Muscle of arm (tissue), 12 donors: ENCODE measurements around the gene NRBP1. TPM values are rescaled to one million over a fixed set of nuclear protein-coding genes. Genes with fewer than 3 reads are reported as not detected.
A peak's percentile ranks its signal among the peaks of the same experiment; 100 is the strongest.

Experiments
- DNase-seq: peaks from one replicate; pipeline ENCODE4 v3.0.0-alpha.2; 2013
- polyA plus RNA-seq, 12 donors: library from polyadenylated mRNA; unstranded; fragments of 120-200 nt; gene quantifications; one replicate each; pipeline ENCODE4 v1.2.1, GENCODE V29; 2013; ENCODE audit not compliant: insufficient read length in 12 of 12

Gene NRBP1
- polyA plus RNA-seq, 12 donors, result 112 to 127 (median 120) TPM; not detected in 1

- peak; percentile 97 for DNase-seq
Measured at GRCh38 chr2:27489498-27490397, 61.3 kb downstream of the NRBP1 start, which contains the start of gene IFT172. Gene IFT172, minus strand, starts transcription at chr2:27489743. Its CDS starts 90 bp downstream, at chr2:27489653.

Other genes starting within 250 kb of the NRBP1 start
- 100 to 1,000 TPM in 5 of 12 donors, 10 to 100 TPM in 6, not detected in 1; 85.6 to 115 (median 98.3) TPM for gene ATRAID, start 216.6 kb upstream of the NRBP1 start, polyA plus RNA-seq
- gene SLC5A6, start 216.4 kb upstream of the NRBP1 start, polyA plus RNA-seq, result 10 to 100 TPM in 11 of 12 donors, not detected in 1; 11.1 to 25.1 (median 17.6) TPM
- gene CAD, start 211.3 kb upstream of the NRBP1 start, polyA plus RNA-seq, result 10 to 100 TPM in 11 of 12 donors, not detected in 1; 18.7 to 45.3 (median 24.5) TPM
- gene SLC30A3, start 165.6 kb upstream of the NRBP1 start, polyA plus RNA-seq, result 1 to 10 TPM in 3 of 12 donors, under 1 TPM in 7, not detected in 2; 0.18 to 2.2 (median 0.81) TPM
- gene DNAJC5G, start 153.2 kb upstream of the NRBP1 start, polyA plus RNA-seq, result under 1 TPM in 7 of 12 donors, not detected in 5; 0.14 to 0.74 (median 0.28) TPM
- 100 to 1,000 TPM in 4 of 12 donors, 10 to 100 TPM in 7, not detected in 1; 34.2 to 125 (median 94.4) TPM for gene TRIM54, start 146.2 kb upstream of the NRBP1 start, polyA plus RNA-seq
- 1 to 10 TPM in 7 of 12 donors, under 1 TPM in 3, not detected in 2; 0.59 to 2.1 (median 1.4) TPM for gene UCN, start 120.2 kb upstream of the NRBP1 start, polyA plus RNA-seq
- gene MPV17, start 105.5 kb upstream of the NRBP1 start, polyA plus RNA-seq, result 10 to 100 TPM in 11 of 12 donors, not detected in 1; 37.8 to 89.1 (median 51.3) TPM
- gene GTF3C2, start 71.9 kb upstream of the NRBP1 start, polyA plus RNA-seq, result 10 to 100 TPM in 11 of 12 donors, not detected in 1; 24.0 to 46.5 (median 31.3) TPM
- gene EIF2B4, start 58.3 kb upstream of the NRBP1 start, polyA plus RNA-seq, result 10 to 100 TPM in 11 of 12 donors, not detected in 1; 29.0 to 37.7 (median 32.5) TPM
- gene SNX17, start 58.0 kb upstream of the NRBP1 start, polyA plus RNA-seq, result 10 to 100 TPM in 11 of 12 donors, not detected in 1; 56.4 to 82.2 (median 69.6) TPM
- gene ZNF513, start 47.9 kb upstream of the NRBP1 start, polyA plus RNA-seq, result 10 to 100 TPM in 9 of 12 donors, 1 to 10 TPM in 2, not detected in 1; 9.1 to 20.0 (median 11.6) TPM
- 10 to 100 TPM in 11 of 12 donors, not detected in 1; 42.8 to 64.1 (median 54.4) TPM for gene PPM1G, start 19.0 kb upstream of the NRBP1 start, polyA plus RNA-seq
- 1 to 10 TPM in 9 of 12 donors, under 1 TPM in 1, not detected in 2; 0.74 to 4.6 (median 2.2) TPM for gene KRTCAP3, start 13.8 kb downstream of the NRBP1 start, polyA plus RNA-seq
- gene IFT172, start 61.1 kb downstream of the NRBP1 start, polyA plus RNA-seq, result 10 to 100 TPM in 11 of 12 donors, not detected in 1; 12.1 to 35.2 (median 20.4) TPM
- gene FNDC4, start 66.6 kb downstream of the NRBP1 start, polyA plus RNA-seq, result 10 to 100 TPM in 3 of 12 donors, 1 to 10 TPM in 8, not detected in 1; 6.1 to 15.5 (median 8.4) TPM
- gene GCKR, start 68.2 kb downstream of the NRBP1 start, polyA plus RNA-seq, result under 1 TPM in 5 of 12 donors, not detected in 7; 0.08 to 0.30 (median 0.25) TPM
- 10 to 100 TPM in 11 of 12 donors, not detected in 1; 38.3 to 60.4 (median 48.9) TPM for gene ZNF512, start 154.4 kb downstream of the NRBP1 start, polyA plus RNA-seq
- gene CCDC121, start 200.4 kb downstream of the NRBP1 start, polyA plus RNA-seq, result 1 to 10 TPM in 11 of 12 donors, not detected in 1; 5.2 to 8.7 (median 7.3) TPM
- gene GPN1, start 200.4 kb downstream of the NRBP1 start, polyA plus RNA-seq, result 10 to 100 TPM in 11 of 12 donors, not detected in 1; 17.1 to 42.6 (median 34.6) TPM
- 10 to 100 TPM in 11 of 12 donors, not detected in 1; 24.8 to 49.5 (median 32.3) TPM for gene SUPT7L, start 235.0 kb downstream of the NRBP1 start, polyA plus RNA-seq
- gene SLC4A1AP, start 235.3 kb downstream of the NRBP1 start, polyA plus RNA-seq, result 10 to 100 TPM in 11 of 12 donors, not detected in 1; 23.8 to 30.1 (median 25.4) TPM